CD4-positive, CD25-positive, alpha-beta regulatory T cell (primary cell): Measurements from ENCODE around the gene RHAG. TPM values are rescaled to one million over a fixed set of nuclear protein-coding genes. Genes with fewer than 3 reads are reported as not detected.

Source experiments
- ATAC-seq, 2 donors: fragments of 150-1000 bp; cut with Tn5 transposase; one replicate each; pipeline ENCODE4 v1.10.0; 2021; ENCODE audit warnings: low read depth in 2 of 2, moderate number of reproducible peaks in 2 of 2, moderate library complexity in 1 of 2
- DNase-seq, 3 donors: peaks; one replicate each; pipeline versions ENCODE4 v3.0.0 to v3.0.0-alpha.2; 2012 to 2022; ENCODE audit warnings: mixed read lengths in 1 of 3
- H3K27ac ChIP-seq: one replicate; pipeline ENCODE4 v1.7.0; 2013; ENCODE audit warnings: mild to moderate bottlenecking, low read length; ENCODE audit not compliant: insufficient read depth, poor library complexity, severe bottlenecking
- H3K27me3 ChIP-seq: one replicate; pipeline ENCODE4 v1.7.0; 2013; ENCODE audit warnings: low read length; ENCODE audit not compliant: control insufficient read depth, insufficient read depth
- H3K36me3 ChIP-seq: one replicate; pipeline ENCODE4 v1.7.0; 2013; ENCODE audit warnings: mild to moderate bottlenecking, low read length, moderate library complexity; ENCODE audit not compliant: control insufficient read depth, insufficient read depth
- H3K4me1 ChIP-seq: 2 replicates; pipeline ENCODE4 v1.7.0; 2013; ENCODE audit warnings: mild to moderate bottlenecking, low read length; ENCODE audit not compliant: insufficient read depth, control insufficient read depth, poor library complexity, severe bottlenecking
- H3K4me3 ChIP-seq: one replicate; pipeline ENCODE4 v1.7.0; 2013; ENCODE audit warnings: low read depth, mild to moderate bottlenecking, low read length, moderate library complexity
- H3K9me3 ChIP-seq, 2 experiments: 1 replicate in 1 of 2; 2 replicates in 1 of 2; pipeline ENCODE4 v1.7.0; 2013; ENCODE audit warnings: low read length in 2 of 2, mild to moderate bottlenecking in 1 of 2, moderate library complexity in 1 of 2; ENCODE audit not compliant: control insufficient read depth in 2 of 2
- H3K27ac Mint-ChIP-seq, 3 donors: one replicate each; pipeline ENCODE4 v1.8.0; 2020 to 2022; ENCODE audit warnings: mild to moderate bottlenecking in 3 of 3, mixed read lengths in 3 of 3, moderate library complexity in 2 of 3
- H3K27me3 Mint-ChIP-seq: one replicate; pipeline ENCODE4 v1.8.0; 2022; ENCODE audit warnings: mild to moderate bottlenecking, mixed read lengths
- H3K36me3 Mint-ChIP-seq: one replicate; pipeline ENCODE4 v1.8.0; 2020; ENCODE audit warnings: mixed read lengths
- H3K4me1 Mint-ChIP-seq, 4 donors: one replicate each; pipeline ENCODE4 v1.8.0; 2020 to 2022; ENCODE audit warnings: mixed read lengths in 4 of 4, mild to moderate bottlenecking in 1 of 4
- H3K4me3 Mint-ChIP-seq, 4 donors: one replicate each; pipeline ENCODE4 v1.8.0; 2020 to 2022; ENCODE audit warnings: mild to moderate bottlenecking in 4 of 4, mixed read lengths in 4 of 4, moderate library complexity in 3 of 4
- H3K9me3 Mint-ChIP-seq, 7 donors: one replicate each; pipeline ENCODE4 v1.8.0; 2020 to 2022; ENCODE audit warnings: mixed read lengths in 7 of 7, mild to moderate bottlenecking in 3 of 7, moderate library complexity in 2 of 7
- polyA plus RNA-seq, 4 donors: library from polyadenylated mRNA; unstranded; fragments of 300-500 nt; fragmentation: Illumina TruSeq; gene quantifications; one replicate each; pipeline ENCODE4 v1.2.3, GENCODE V29; 2021
- total RNA-seq: library from RNA; stranded (reverse); gene quantifications from one replicate; pipeline ENCODE4 v1.2.3, GENCODE V29; 2022

Gene RHAG
- total and polyA plus RNA-seq, 5 donors from 2014 or later = not detected

- Histone ChIP-seq H3K27ac (no peak overlapping the region), H3K4me1 (no peaks in the 10 kb centered on the region), H3K36me3 (no peaks in the 10 kb centered on the region), H3K9me3 (no peaks in the 10 kb centered on the region), H3K4me3 (no peak overlapping the region), H3K27me3 (no peaks in the 10 kb centered on the region)
- ATAC-seq (no peak), DNase-seq (no peak)
- Mint-ChIP-seq H3K9me3 (peaks cover 0 to 4% (median 0%) of the 10 kb centered on the region in 7 donors), H3K4me1 (no peaks in the 10 kb centered on the region), H3K27ac (no peak overlapping the region), H3K4me3 (no peak overlapping the region), H3K27me3 (peaks cover 13% of the 10 kb centered on the region), H3K36me3 (no peaks in the 10 kb centered on the region)
Measured at GRCh38 chr6:49558238-49558637, 78.4 kb downstream of the RHAG start.

DNA sequence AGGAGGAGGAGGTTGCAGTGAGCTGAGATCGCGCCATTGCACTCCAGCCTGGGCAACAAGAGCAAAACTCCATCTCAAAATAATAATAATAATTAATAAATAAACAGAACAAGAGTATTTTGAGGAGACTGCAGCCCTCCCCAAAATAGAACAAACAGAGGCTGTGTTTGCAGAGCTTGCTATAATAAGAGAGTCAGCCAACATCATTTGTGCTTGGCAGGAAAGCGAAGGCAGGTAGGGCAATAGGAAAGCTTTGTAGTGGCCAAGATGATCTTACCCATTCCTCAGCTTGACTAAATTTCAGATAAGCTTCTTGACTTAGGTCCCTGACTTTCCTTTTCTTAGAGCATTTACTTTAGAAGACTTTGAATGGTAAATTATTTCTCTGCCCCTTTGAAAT, 79.5 kb downstream of the RHAG start:
- Mint-ChIP-seq H3K27me3 (peaks cover 16% of the 10 kb centered on the region), H3K27ac (no peak overlapping the region), H3K4me1 (no peaks in the 10 kb centered on the region), H3K4me3 (no peak overlapping the region), H3K9me3 (peaks cover 0 to 7% (median 0%) of the 10 kb centered on the region in 7 donors), H3K36me3 (no peaks in the 10 kb centered on the region)
- no peaks in the 10 kb centered on the region for H3K4me1 ChIP-seq
- no peaks in the 10 kb centered on the region for H3K36me3 ChIP-seq
- no peak for ATAC-seq
- no peaks in the 10 kb centered on the region for H3K9me3 ChIP-seq
- H3K4me3 ChIP-seq = no peak overlapping the region
- H3K27me3 ChIP-seq = peaks cover 3% of the 10 kb centered on the region
- H3K27ac ChIP-seq = no peak overlapping the region
- no peak for DNase-seq

GRCh38 chr6:49556429-49556837, 80.2 kb downstream of the RHAG start:
- Mint-ChIP-seq H3K9me3 (peaks cover 0 to 8% (median 0%) of the 10 kb centered on the region in 7 donors), H3K4me1 (peaks cover 0 to 5% (median 5%) of the 10 kb centered on the region in 4 donors), H3K27me3 (peaks cover 21% of the 10 kb centered on the region), H3K4me3 (no peak overlapping the region), H3K27ac (no peak overlapping the region), H3K36me3 (no peaks in the 10 kb centered on the region)
- Histone ChIP-seq H3K4me1 (peaks cover 4% of the 10 kb centered on the region), H3K4me3 (no peak overlapping the region), H3K27me3 (peaks cover 5% of the 10 kb centered on the region), H3K27ac (no peak overlapping the region), H3K36me3 (no peaks in the 10 kb centered on the region), H3K9me3 (no peaks in the 10 kb centered on the region)
- peak in 1 of 3 donors; percentile 16 for DNase-seq
- no peak for ATAC-seq

- Histone ChIP-seq H3K27ac (no peak overlapping the region), H3K4me1 (peaks cover 6% of the 10 kb centered on the region), H3K9me3 (no peaks in the 10 kb centered on the region), H3K27me3 (peaks cover 5% of the 10 kb centered on the region), H3K36me3 (no peaks in the 10 kb centered on the region), H3K4me3 (no peak overlapping the region)
- Mint-ChIP-seq H3K27me3 (peaks cover 26% of the 10 kb centered on the region), H3K4me3 (no peak overlapping the region), H3K9me3 (peaks cover 0 to 8% (median 0%) of the 10 kb centered on the region in 7 donors), H3K36me3 (no peaks in the 10 kb centered on the region), H3K27ac (no peak overlapping the region), H3K4me1 (peaks cover 0 to 10% (median 7%) of the 10 kb centered on the region in 4 donors)
- ATAC-seq = no peak
- no peak for DNase-seq
Measured at GRCh38 chr6:49555951-49556350, 80.7 kb downstream of the RHAG start.

Other genes with a start within 250 kb of the RHAG start
- gene MMUT, start 173.6 kb downstream of the RHAG start, total RNA-seq = 8.2 TPM
- gene MMUT, start 173.6 kb downstream of the RHAG start, polyA plus RNA-seq = 10 to 100 TPM; 11.7 to 17.0 (median 13.4) TPM
- gene CENPQ, start 173.5 kb downstream of the RHAG start, total RNA-seq = 1.3 TPM
- 1 to 10 TPM; 4.4 to 7.5 (median 4.9) TPM for gene CENPQ, start 173.5 kb downstream of the RHAG start, polyA plus RNA-seq
- not detected for gene GLYATL3, start 136.9 kb downstream of the RHAG start, total RNA-seq
- gene GLYATL3, start 136.9 kb downstream of the RHAG start, polyA plus RNA-seq = not detected
- gene C6orf141, start 86.2 kb downstream of the RHAG start, total RNA-seq = not detected
- not detected for gene C6orf141, start 86.2 kb downstream of the RHAG start, polyA plus RNA-seq
- gene CRISP2, start 76.7 kb upstream of the RHAG start, total RNA-seq = not detected
- not detected for gene CRISP2, start 76.7 kb upstream of the RHAG start, polyA plus RNA-seq
- not detected for gene CRISP3, start 107.5 kb upstream of the RHAG start, total RNA-seq
- gene CRISP3, start 107.5 kb upstream of the RHAG start, polyA plus RNA-seq = not detected
- gene PGK2, start 150.4 kb upstream of the RHAG start, total RNA-seq = not detected
- gene PGK2, start 150.4 kb upstream of the RHAG start, polyA plus RNA-seq = not detected
- not detected for gene CRISP1, start 229.7 kb upstream of the RHAG start, total RNA-seq
- gene CRISP1, start 229.7 kb upstream of the RHAG start, polyA plus RNA-seq = not detected